ENCODE results near the gene FOXI2.
A peak's percentile ranks its signal among the peaks of the same experiment; 100 is the strongest.

The FOXI2 gene

DNA sequence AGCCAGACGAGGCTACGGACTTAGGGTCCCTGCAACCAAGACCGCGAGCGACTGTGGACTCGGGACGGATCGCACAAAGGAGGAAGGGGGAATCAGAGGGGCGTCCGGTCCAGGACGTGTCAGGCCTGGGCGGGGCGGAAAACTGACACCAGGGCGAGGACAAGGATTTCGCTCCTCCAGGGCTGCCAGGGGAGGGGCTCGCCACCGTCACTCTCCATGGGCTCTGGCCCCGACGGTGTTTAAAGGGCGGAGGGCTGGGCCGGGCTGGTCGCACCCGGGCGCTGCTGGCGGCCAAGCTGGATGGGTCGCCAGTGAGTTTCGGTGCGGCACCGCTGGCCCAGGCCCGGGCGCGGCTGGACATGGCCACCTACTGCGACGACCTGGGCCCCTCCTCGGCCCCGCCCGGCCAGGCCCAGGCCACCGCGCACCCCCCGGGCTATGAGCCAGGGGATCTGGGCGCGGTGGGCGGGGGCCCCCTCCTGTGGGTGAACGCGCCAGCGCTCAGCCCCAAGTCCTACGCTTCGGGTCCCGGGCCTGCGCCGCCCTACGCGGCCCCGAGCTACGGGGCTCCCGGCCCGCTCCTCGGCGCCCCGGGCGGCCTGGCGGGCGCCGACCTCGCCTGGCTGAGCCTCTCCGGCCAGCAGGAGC lies at the start of gene FOXI2:
FOXI2 (plus strand) TSS at position 271 of the 648 bp plus-strand sequence; CDS start at position 360, 89 bp downstream.
- TF ChIP-seq, protein P1, sequence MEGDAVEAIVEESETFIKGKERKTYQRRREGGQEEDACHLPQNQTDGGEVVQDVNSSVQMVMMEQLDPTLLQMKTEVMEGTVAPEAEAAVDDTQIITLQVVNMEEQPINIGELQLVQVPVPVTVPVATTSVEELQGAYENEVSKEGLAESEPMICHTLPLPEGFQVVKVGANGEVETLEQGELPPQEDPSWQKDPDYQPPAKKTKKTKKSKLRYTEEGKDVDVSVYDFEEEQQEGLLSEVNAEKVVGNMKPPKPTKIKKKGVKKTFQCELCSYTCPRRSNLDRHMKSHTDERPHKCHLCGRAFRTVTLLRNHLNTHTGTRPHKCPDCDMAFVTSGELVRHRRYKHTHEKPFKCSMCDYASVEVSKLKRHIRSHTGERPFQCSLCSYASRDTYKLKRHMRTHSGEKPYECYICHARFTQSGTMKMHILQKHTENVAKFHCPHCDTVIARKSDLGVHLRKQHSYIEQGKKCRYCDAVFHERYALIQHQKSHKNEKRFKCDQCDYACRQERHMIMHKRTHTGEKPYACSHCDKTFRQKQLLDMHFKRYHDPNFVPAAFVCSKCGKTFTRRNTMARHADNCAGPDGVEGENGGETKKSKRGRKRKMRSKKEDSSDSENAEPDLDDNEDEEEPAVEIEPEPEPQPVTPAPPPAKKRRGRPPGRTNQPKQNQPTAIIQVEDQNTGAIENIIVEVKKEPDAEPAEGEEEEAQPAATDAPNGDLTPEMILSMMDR (IDR thresholded peaks at IDR 0.05; ENCODE audit: insufficient read depth, low read depth, low read length, missing control alignments), result no peak
- no peak within 1 kb of the TSS for H3K4me3 ChIP-seq (ENCODE audit: low read depth, low read length)
- DNase-seq (ENCODE audit: low read depth), result no peak

DNA sequence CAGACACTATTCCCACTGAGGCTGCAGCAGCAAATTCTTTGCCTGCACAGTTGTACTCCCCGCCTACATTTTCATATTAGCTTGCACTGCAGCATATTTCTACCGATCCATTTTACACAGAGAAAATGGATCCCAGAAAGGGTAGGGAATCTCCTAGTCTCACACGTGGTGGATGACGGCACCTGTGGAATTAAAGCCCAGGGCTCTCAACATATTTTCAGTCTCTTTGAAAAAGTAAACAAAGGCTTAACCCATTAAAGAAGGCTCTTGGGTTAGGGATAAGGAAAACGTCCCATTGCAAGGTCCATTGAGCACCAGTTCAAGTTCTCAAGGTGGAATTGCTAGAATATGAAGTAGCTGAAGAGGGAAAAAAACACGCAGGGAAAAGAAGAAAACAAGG lies 49.4 kb upstream of the FOXI2 start:
- no peak overlapping the region for H3K4me3 ChIP-seq (ENCODE audit: low read depth, low read length)

DNA sequence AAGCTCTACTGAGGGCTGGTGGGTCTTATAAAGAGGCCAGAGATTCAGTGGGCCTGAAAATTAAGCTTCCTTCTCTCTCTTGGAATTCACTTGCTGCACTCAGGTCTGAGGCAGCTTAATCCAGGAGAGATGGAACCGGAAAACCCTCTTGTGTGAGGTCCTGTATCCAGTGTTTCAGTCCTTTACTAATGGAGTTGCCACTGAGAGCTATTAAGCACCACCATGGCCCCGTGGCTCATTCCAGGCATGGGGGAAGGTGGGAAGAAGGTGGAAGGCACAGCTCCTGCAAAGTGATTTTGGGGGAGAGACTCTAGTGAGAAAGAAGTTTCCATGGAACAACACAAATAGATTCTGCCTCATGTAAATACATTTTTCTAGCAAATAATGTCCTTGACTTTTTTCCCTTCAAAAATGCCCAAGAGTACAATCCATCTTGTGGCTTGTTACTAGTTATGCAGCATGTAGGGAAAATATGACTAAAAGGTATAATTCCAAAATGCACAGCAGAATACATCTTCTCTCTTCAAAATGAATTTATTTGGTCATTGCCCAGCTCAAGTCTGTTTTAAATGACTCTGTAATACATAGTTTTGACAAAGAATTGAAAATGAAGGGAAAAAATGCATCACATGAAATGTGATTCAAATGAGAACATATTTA lies 46.7 kb upstream of the FOXI2 start:
- DNase-seq (ENCODE audit: low read depth), result no peak
- TF ChIP-seq, protein P1 (IDR thresholded peaks at IDR 0.05; ENCODE audit: insufficient read depth, low read depth, low read length, missing control alignments), result no peak
- H3K4me3 ChIP-seq (ENCODE audit: low read depth, low read length), result no peak overlapping the region

More for the DNA sequence above, 49.4 kb upstream of the FOXI2 start:
- DNase-seq (ENCODE audit: low read depth), result no peak
- TF ChIP-seq, protein P1 (IDR thresholded peaks at IDR 0.05; ENCODE audit: insufficient read depth, low read depth, low read length, missing control alignments), result no peak

DNA sequence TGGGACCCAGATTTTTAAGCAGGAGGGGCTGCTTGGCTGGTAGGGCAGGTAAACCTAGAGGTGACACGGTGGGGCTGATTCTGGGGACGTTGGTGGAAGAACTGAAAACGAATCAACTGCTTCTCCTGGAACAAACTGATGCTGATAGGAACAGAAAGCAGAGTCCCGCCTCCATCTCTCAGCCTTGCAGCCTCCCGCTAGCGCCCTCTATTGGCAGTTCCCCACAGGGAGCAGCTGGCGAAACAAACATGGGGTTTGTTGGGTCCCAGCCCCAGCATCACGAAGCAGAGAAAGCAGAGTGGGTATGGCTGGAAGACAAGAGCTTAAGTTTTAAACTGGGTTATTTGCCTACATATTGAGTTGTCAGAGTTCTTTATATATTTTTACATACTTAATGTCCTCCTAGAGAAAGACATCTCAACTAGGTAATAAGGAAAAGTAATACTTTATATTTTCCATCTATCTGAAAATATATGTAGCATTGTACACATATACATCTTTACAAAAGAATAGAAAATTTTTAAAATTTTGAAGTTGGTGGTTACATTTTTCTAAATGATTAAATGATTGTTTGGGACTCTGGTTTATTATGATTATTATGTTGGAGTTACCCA lies 42.3 kb upstream of the FOXI2 start:
- TF ChIP-seq, protein P1 (IDR thresholded peaks at IDR 0.05; ENCODE audit: insufficient read depth, low read depth, low read length, missing control alignments), result peak; percentile 68
- DNase-seq (ENCODE audit: low read depth), result peak; percentile 67
- no peak overlapping the region for H3K4me3 ChIP-seq (ENCODE audit: low read depth, low read length)

DNA sequence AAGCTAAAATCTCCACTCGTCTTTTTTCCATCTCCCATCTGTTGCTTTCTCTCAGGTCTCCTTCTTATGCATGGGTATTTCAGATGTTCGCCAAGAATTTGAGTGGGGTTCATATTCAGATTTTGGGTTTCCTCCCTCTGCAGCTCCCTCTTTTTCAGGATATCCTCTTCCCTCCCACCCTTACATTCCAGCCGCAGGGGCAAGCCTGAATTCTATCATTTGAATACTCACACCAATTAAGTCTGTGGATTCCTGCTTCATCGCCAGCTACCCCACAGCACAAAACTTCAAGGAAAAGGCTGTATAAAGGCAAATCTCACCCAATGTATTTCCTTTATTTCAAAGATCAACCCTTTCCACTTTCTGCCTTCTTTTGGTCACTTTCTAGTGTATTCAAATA lies 41.6 kb upstream of the FOXI2 start:
- no peak for DNase-seq (ENCODE audit: low read depth)
- TF ChIP-seq, protein P1 (IDR thresholded peaks at IDR 0.05; ENCODE audit: insufficient read depth, low read depth, low read length, missing control alignments), result no peak
- no peak overlapping the region for H3K4me3 ChIP-seq (ENCODE audit: low read depth, low read length)

DNA sequence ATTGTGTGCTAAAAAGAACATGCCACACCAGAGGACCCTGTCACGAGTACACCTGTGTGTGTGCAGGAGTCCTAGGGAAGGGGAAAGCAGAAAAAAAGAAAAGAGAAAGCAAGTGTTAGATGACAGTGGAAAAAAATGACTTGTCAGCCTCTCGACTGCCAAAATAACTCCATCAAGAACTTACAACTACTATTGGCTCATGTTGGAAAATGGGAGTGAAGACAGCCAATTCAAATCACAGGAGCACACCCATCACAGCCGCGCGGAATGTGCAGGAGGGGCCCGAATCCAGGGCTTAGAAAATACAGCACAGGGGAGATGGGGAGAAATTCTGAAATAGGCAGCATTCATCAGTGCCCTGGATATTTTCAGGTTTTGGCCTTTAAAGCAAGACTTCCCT lies 38.1 kb upstream of the FOXI2 start:
- H3K4me3 ChIP-seq (ENCODE audit: low read depth, low read length), result no peak overlapping the region
- no peak for DNase-seq (ENCODE audit: low read depth)
- TF ChIP-seq, protein P1 (IDR thresholded peaks at IDR 0.05; ENCODE audit: insufficient read depth, low read depth, low read length, missing control alignments), result no peak

Measured in GM12865 (cell line).